GM21423 (cell line): ENCODE results near the gene COPS7B.
"Not testable (repeated sequence)": the region's sequence is repeated elsewhere in the genome, so short reads cannot be mapped to it uniquely, and the experiment has no call there.

Experiments used
- ATAC-seq: cut with Tn5 transposase; IDR thresholded peaks from one replicate; pipeline ENCODE4 v1.9.1; 2021; ENCODE audit warnings: mild to moderate bottlenecking, moderate library complexity; ENCODE audit not compliant: unreplicated experiment

Gene COPS7B

DNA sequence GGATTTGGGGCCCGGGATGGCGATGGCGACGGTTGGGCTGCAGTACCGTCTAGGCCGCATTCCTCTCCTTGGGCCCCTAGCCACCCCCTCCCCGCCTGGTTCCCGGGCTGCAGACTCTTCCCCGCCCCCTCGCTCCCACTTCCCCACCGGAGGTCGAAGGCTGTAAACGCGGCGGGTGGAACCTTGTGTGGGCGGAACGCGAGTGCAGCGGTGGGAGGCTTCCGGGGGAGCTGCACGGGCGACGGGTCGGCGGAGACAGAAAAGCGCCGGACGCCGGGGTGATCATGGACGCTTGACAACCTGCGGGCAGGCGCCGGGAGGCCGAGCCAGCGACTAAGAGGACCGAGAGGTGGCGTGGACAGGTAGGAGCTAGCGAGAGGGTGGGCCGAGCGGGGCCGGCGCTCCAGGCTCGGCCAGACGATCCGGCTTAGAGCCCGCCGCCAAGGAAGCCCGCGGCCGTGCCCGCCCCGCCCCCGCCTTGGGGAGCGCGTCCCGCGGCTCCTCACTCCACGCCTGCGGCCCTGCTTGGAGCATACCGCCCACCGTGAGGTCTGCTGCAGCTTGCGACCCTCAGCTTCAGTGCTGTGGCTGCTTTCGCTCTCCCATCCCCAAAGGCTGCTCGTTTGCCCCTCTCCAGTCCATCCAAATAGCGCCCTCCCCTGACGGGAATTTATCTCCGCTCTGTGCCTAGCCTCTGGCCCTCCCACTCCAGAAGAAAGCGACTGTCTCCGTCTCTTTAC lies at the start of gene COPS7B:
Gene COPS7B, plus strand, starts transcription at position 269 of the 740 bp plus-strand sequence. CDS start 2,126 bp downstream, outside the sequence.
- ATAC-seq: peak; percentile 62

GRCh38 chr2:231737761-231738160 lies 48.5 kb upstream of the COPS7B start:
- no peak for ATAC-seq

DNA sequence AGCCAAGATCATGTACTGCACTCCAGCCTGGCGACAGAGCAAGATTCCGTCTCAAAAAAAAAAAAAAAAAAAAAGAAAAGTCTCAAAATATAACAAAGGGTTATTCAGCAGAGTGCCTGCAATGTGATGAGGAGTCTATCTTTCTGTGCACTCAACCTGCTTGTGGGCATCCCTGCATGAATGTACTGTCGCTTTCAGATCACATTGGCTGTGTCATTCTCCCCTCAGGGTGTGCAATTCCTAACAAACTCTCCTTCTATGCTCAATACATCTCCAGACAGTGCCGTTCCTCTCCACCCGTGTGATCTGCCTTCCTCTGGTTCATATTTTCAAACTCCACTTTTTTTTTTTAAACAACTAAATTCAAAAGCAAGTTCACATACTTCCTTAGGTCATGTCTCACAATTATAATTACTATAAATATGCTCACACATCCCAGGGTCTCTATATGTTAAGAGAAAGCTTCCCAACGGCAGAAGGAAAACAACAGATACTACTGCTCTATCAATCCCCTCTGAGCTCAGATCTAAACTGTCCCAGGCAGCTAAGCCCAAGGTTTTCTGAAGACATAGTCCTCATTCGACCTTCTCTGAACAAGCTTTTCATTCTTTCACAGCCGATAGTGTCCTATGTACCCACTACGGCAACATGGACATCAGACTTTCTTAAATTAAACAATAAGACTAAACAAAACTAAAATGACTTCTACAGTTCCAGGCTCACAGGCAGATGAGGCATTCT lies 42.7 kb upstream of the COPS7B start:
- no peak for ATAC-seq

- ATAC-seq: no peak
Measured at GRCh38 chr2:231745303-231746038, 40.8 kb upstream of the COPS7B start.

DNA sequence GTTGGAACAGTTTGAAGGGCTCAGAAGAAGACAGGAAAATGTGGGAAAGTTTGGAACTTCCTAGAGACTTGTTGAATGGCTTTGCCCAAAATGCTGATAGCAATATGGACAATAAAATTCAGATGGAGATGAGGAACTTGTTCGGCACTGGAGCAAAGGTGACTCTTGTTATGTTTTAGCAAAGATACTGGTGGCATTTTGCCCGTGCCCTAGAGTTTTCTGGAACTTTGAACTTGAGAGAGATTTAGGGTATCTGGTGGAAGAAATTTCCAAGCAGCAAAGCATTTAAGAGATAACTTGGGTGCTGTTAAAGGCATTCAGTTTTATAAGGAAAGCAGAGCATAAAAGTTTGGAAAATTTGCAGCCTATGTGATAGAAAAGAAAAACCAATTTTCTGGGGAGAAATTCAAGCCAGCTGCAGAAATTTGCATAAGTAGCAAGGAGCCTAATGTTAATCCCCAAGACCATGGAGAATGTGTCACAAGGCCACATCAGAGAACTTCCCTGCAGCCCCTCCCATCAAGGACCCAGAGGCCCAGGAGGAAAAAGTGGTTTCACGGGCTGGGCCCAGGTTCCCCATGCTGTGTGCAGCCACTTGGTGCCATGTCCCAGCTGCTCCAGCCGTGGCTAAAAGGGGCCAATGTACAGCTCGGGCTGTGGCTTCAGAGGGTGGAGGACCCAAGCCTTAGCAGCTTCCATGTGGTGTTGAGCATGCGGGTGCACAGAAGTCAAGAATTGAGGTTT lies 37.9 kb upstream of the COPS7B start:
- ATAC-seq: not testable (repeated sequence)

DNA sequence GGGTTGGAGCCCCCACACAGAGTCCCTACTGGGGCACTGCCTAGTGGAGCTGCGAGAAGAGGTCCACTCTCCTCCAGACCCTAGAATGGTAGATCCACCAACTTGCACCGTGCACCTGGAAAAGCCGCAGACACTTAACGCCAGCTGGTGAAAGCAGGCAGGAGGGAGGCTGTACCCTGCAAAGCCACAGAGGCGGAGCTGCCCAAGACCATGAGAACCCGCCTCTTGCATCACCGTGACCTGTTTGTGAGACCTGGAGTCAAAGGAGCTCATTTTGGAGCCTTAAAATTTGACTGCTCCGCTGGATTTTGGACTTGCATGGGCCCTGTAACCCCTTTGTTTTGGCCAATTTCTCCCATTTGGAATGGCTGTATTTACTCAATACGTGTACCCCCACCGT lies 37.2 kb upstream of the COPS7B start:
- ATAC-seq: not testable (repeated sequence)

GRCh38 chr2:231751042-231751815 lies 35.0 kb upstream of the COPS7B start:
- no peak for ATAC-seq

GRCh38 chr2:231752061-231752460 lies 34.2 kb upstream of the COPS7B start:
- ATAC-seq: no peak

DNA sequence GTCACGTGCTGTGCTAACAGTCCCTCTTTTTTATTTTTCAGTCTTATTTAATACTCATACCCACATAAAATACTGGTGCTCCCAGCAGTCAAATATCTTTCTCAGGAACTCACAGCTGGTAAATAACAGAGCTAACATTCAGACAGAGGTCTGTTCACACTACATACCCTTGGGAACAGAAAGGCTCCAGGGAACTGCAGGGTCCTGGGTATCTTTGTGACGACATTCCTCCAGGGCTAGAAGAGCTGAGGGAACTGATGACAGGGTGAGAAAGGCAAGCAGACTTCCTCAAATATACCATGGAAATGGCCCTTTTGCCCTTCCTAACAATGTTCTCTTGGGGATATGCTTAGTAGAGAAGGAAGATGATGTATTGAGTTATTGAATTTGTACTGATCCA lies 24.5 kb upstream of the COPS7B start:
- ATAC-seq: no peak

DNA sequence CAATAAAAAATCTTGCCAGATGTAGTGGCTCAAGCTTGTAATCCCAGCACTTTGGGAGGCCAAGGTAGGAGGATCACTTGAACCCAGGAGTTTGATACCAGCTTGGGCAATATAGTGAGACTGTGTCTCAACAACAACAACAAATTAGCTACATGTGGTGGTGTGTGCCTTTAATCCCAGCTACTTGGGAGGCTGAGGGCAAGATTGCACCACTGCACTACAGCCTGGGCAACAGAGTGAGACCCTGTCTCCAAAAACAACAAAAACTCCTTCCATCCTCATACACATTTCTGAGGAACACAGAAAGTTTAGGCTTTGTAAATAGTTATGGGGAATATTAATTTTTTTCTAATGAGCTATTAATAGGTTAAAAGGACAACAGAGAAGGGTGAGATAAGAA lies 22.1 kb upstream of the COPS7B start:
- ATAC-seq: no peak

GRCh38 chr2:231764760-231765159 lies 21.5 kb upstream of the COPS7B start:
- ATAC-seq: no peak

- peak; percentile 50 for ATAC-seq
Measured at GRCh38 chr2:231765496-231765929, 20.7 kb upstream of the COPS7B start.

DNA sequence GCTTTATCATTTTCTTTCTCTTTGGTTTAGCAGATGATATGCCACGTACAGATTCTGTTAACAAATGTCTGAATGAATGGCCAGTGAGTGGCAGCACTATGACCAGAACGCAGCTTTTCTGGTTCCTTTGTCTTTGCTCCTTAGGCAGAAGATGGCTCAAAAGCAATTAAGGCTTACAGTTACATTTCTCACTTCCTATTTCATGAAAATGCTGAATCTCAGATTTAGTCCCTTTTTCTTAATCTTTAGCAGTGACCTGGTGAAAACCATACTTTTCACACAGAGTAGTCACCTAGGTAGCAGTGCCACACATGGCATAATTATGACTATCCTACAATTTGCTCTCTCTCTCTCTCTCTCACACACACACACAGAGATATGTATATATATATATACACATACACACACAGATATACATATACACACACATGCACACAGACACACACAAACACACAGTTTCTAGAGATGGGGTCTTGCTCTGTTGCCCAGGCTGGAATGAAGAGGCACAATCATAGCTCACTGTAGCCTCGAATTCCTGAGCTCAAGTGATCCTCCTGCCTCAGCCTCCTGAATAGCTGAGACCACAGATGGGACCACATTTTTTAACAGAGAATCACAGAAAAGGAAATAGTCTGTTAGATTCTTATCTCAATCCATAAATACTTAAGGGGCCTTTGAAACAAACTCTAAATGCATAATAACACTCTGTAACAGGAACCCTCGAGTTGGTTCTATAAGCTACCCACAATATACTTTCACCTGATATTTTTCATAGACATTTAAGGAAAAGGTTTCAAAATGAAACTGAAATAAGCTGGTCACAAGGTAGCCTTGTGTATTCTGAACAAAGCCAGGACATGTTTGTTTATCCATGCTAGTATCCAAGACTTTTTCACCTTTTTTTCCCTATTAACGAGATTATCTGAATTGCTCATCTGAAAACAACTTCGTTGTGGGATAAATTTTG lies 16.8 kb upstream of the COPS7B start:
- no peak for ATAC-seq

GRCh38 chr2:231780123-231780908 lies 5.9 kb upstream of the COPS7B start:
- peak; percentile 4 for ATAC-seq

- peak; percentile 91 for ATAC-seq
Measured at GRCh38 chr2:231780909-231781797, 5.1 kb upstream of the COPS7B start, which contains the start of gene PDE6D. Gene PDE6D, minus strand, starts transcription at chr2:231781282. Its CDS starts 168 bp downstream, at chr2:231781114.

DNA sequence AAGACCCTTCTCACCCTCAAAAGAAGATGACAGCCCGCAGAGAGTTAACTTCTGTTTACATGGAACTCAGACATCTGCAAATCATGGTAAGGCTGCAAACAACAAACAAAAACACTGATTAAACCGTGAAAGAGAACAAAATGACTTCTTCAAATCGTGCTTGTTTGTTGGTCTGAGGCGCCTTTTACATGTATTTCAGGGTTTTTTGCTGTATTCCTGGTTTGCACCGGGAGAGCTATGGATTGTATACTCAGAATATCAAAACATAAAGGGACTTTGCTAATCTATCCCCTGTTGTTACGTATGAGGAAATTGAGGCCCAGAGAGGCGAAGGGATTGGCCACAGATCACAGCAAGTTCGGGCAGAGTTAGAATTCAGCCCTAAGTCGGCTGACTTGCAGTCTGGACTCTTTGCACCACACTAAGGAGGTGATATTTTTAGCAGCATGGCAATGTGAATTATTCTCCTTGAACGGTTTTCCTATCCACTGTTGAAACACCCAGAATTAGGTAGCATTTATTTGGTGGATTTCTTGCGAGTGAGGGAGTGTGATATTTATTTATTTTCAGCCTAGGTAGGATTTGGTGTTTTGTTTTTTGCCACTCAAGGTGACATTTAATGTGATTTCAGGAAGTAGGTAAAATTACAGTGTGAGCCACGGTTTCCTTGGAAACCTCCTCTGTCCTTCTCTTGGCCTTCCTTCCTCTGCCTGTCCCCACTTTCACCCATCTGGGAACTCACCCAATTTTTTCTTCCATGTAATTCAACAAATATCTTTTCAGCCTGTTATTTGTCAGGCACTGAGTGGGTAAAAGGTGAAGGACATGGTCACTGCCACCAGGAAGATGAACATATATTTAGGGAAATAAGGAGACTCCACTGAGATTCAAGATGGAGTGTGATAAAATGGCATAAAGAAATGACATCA lies 4.2 kb upstream of the COPS7B start:
- no peak for ATAC-seq
